ENCODE data around the gene ADGRA1.

The ADGRA1 gene

DNA sequence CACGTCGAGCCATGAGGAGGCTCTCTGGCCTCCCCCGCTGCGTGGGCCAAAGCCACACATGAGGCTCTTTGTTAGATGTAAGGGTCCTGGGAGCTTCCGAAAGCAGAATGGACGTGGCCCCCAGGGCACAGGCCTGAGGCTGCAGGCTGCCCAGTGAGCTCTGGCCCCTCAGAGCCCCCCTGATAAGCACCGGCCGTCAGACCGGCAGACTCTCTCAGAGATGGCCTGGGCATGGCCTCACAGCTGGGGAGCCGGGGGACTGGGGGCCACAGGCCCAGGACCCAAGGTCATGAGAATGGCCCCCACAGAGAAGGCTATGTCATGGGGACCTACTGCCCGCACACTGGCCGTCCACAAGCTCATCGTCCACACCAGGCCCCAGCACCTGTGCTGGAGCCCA is 31.7 kb upstream of the ADGRA1 start:
- Histone ChIP-seq H3K4me3 (ENCODE audit: low read depth, low read length) (no peak overlapping the region), H3K36me3 (ENCODE audit: control insufficient read depth in 2 of 2, insufficient read depth in 1 of 2, low read length in 2 of 2) (no peaks in the 10 kb centered on the region), H3K27ac (ENCODE audit: extremely low read depth, low read depth, low read length) (no peak overlapping the region), H3K9me3 (ENCODE audit: control insufficient read depth, insufficient read depth, low read depth, low read length) (no peaks in the 10 kb centered on the region), H3K4me1 (ENCODE audit: control insufficient read depth, insufficient read depth, low read length) (no peaks in the 10 kb centered on the region)
- TF ChIP-seq ZNF341 (tag by site-specific recombination; IDR thresholded peaks at IDR 0.05; ENCODE audit: low read depth) (no peak), OSR2 (tag by site-specific recombination; IDR thresholded peaks at IDR 0.05) (no peak), ZNF350 (tag by site-specific recombination; IDR thresholded peaks at IDR 0.05) (no peak), MZF1 (tag by site-specific recombination; IDR thresholded peaks at IDR 0.05; ENCODE audit: borderline replicate concordance) (no peak), ZNF175 (tag by site-specific recombination; IDR thresholded peaks at IDR 0.05) (no peak), ZNF391 (tag by site-specific recombination; IDR thresholded peaks at IDR 0.05; ENCODE audit: borderline replicate concordance, low read depth) (no peak), ZSCAN16 (tag by site-specific recombination; IDR thresholded peaks at IDR 0.05) (no peak), ZNF510 (tag by site-specific recombination; IDR thresholded peaks at IDR 0.05; ENCODE audit: insufficient replicate concordance) (no peak), MEIS1 (CRISPR knock-in tag; IDR thresholded peaks at IDR 0.05; ENCODE audit: borderline replicate concordance) (no peak), SP7 (tag by site-specific recombination; IDR thresholded peaks at IDR 0.05) (no peak), EGR2 (tag by site-specific recombination; IDR thresholded peaks at IDR 0.05; ENCODE audit: low read depth) (no peak), KLF9 (tag by site-specific recombination; IDR thresholded peaks at IDR 0.05; ENCODE audit: low read depth) (no peak), ZNF843 (tag by site-specific recombination; IDR thresholded peaks at IDR 0.05) (no peak)
- TF ChIP-seq, protein P1, sequence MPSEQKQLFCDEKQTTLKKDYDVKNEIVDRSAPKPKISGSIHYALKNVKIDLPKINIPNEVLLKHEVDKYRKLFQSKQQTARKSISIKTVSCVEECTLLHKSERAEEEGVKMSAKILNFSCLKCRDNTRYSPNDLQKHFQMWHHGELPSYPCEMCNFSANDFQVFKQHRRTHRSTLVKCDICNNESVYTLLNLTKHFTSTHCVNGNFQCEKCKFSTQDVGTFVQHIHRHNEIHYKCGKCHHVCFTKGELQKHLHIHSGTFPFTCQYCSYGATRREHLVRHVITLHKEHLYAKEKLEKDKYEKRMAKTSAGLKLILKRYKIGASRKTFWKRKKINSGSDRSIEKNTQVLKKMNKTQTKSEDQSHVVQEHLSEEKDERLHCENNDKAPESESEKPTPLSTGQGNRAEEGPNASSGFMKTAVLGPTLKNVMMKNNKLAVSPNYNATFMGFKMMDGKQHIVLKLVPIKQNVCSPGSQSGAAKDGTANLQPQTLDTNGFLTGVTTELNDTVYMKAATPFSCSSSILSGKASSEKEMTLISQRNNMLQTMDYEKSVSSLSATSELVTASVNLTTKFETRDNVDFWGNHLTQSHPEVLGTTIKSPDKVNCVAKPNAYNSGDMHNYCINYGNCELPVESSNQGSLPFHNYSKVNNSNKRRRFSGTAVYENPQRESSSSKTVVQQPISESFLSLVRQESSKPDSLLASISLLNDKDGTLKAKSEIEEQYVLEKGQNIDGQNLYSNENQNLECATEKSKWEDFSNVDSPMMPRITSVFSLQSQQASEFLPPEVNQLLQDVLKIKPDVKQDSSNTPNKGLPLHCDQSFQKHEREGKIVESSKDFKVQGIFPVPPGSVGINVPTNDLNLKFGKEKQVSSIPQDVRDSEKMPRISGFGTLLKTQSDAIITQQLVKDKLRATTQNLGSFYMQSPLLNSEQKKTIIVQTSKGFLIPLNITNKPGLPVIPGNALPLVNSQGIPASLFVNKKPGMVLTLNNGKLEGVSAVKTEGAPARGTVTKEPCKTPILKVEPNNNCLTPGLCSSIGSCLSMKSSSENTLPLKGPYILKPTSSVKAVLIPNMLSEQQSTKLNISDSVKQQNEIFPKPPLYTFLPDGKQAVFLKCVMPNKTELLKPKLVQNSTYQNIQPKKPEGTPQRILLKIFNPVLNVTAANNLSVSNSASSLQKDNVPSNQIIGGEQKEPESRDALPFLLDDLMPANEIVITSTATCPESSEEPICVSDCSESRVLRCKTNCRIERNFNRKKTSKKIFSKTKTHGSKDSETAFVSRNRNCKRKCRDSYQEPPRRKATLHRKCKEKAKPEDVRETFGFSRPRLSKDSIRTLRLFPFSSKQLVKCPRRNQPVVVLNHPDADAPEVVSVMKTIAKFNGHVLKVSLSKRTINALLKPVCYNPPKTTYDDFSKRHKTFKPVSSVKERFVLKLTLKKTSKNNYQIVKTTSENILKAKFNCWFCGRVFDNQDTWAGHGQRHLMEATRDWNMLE (tag by site-specific recombination; conservative IDR thresholded peaks at IDR 0.05; ENCODE audit: low read depth): no peak
- TF ChIP-seq, protein P2, sequence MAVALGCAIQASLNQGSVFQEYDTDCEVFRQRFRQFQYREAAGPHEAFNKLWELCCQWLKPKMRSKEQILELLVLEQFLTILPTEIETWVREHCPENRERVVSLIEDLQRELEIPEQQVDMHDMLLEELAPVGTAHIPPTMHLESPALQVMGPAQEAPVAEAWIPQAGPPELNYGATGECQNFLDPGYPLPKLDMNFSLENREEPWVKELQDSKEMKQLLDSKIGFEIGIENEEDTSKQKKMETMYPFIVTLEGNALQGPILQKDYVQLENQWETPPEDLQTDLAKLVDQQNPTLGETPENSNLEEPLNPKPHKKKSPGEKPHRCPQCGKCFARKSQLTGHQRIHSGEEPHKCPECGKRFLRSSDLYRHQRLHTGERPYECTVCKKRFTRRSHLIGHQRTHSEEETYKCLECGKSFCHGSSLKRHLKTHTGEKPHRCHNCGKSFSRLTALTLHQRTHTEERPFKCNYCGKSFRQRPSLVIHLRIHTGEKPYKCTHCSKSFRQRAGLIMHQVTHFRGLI (tag by site-specific recombination; IDR thresholded peaks at IDR 0.05): no peak
- TF ChIP-seq, protein P3, sequence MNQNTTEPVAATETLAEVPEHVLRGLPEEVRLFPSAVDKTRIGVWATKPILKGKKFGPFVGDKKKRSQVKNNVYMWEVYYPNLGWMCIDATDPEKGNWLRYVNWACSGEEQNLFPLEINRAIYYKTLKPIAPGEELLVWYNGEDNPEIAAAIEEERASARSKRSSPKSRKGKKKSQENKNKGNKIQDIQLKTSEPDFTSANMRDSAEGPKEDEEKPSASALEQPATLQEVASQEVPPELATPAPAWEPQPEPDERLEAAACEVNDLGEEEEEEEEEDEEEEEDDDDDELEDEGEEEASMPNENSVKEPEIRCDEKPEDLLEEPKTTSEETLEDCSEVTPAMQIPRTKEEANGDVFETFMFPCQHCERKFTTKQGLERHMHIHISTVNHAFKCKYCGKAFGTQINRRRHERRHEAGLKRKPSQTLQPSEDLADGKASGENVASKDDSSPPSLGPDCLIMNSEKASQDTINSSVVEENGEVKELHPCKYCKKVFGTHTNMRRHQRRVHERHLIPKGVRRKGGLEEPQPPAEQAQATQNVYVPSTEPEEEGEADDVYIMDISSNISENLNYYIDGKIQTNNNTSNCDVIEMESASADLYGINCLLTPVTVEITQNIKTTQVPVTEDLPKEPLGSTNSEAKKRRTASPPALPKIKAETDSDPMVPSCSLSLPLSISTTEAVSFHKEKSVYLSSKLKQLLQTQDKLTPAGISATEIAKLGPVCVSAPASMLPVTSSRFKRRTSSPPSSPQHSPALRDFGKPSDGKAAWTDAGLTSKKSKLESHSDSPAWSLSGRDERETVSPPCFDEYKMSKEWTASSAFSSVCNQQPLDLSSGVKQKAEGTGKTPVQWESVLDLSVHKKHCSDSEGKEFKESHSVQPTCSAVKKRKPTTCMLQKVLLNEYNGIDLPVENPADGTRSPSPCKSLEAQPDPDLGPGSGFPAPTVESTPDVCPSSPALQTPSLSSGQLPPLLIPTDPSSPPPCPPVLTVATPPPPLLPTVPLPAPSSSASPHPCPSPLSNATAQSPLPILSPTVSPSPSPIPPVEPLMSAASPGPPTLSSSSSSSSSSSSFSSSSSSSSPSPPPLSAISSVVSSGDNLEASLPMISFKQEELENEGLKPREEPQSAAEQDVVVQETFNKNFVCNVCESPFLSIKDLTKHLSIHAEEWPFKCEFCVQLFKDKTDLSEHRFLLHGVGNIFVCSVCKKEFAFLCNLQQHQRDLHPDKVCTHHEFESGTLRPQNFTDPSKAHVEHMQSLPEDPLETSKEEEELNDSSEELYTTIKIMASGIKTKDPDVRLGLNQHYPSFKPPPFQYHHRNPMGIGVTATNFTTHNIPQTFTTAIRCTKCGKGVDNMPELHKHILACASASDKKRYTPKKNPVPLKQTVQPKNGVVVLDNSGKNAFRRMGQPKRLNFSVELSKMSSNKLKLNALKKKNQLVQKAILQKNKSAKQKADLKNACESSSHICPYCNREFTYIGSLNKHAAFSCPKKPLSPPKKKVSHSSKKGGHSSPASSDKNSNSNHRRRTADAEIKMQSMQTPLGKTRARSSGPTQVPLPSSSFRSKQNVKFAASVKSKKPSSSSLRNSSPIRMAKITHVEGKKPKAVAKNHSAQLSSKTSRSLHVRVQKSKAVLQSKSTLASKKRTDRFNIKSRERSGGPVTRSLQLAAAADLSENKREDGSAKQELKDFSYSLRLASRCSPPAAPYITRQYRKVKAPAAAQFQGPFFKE (tag by site-specific recombination; IDR thresholded peaks at IDR 0.05; ENCODE audit: borderline replicate concordance): no peak
- ChIA-PET POLR2A (no interaction called here), CTCF (interaction anchor here (0.6 to 0.8 kb wide), 2 partner anchors 9 to 20 kb away, joined by 3 to 5 read pairs; no protein-coding TSS in a partner anchor)
